HG03460 (cell line): ENCODE measurements around the gene ARHGEF28.

ENCODE experiments used
- ATAC-seq: cut with Tn5 transposase; IDR thresholded peaks from one replicate; pipeline ENCODE4 v1.9.1; 2021; ENCODE audit not compliant: unreplicated experiment

The ARHGEF28 gene

GRCh38 chr5:73623060-73623459, 2.9 kb upstream of the ARHGEF28 start:
- no peak for ATAC-seq

- ATAC-seq, result no peak
These were observed 2.0 kb upstream of the ARHGEF28 start for GRCh38 chr5:73623901-73624404.

DNA sequence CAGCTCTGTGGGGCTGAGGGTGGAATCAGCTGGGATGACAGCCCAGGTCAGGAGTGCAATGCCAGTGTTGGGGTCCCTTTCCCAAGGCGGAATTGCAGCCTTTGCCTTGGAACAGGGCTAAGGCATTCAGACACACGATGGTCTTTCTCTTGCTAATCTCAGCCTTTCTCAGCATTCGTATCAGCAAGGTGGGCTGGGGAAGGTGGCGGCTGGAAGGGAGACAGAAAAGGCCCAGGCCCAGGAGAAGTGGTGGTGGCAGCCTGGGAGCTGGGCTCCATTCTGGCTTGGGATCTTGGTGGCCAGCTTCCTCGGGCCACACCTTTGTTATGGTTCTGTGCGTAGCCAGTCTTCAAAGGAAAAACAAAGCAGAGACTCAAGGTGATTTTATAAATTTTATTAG, 1.1 kb upstream of the ARHGEF28 start:
- ATAC-seq, result no peak

DNA sequence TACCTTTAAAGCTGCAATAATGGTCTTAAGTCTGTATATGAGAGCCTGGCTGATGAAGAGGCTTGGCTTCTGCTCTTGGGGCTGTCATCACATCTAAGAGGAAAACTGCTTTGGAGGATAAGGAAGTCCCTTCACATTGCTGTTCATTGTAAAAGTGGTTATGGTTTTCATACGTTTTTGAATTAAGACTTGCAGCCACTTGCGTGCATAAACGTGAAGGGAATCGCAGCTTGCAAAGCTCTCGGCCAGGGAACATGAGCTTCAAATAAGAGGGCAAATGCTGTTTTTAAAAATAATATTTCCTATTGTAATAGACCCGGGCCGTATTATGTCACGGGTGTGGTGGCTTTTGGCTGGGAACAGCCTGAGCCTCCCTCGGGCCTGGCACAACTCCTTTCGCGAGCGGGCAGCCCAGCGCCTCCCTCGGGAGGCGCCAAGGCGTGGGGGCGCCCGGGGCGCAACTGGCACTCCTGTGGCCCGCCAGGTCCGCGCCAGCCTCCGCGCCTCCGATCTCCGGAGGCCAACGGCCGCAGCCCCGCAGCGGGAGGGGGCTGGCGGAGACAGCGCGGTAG, 538 bp upstream of the ARHGEF28 start:
- ATAC-seq, result no peak

DNA sequence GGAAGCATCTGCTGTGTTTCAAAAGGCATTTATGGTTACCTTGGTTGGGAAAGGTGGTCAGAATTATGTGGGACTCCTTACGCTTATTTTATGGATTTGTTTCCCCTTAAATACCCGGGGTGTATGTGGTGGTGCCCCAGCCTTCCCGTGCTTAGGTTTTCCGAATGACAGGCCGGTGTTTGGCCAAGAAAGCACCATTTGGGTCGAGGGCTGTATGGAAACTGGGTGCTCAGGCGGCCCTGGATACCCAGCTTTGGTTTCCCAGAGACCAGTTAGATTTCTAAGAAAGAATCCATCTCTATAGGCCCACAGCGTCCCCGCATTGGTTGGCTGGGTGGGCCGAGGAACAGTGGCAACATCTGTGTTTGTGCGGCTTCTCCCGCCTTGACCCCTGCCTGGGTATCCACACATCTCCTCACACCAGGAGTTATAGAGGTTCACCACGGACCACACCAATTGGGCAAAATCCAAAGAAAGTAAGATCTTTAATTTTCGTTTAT, 868 bp downstream of the ARHGEF28 start:
- no peak for ATAC-seq

- no peak for ATAC-seq
These were observed 3.5 kb downstream of the ARHGEF28 start for GRCh38 chr5:73629456-73629855.

DNA sequence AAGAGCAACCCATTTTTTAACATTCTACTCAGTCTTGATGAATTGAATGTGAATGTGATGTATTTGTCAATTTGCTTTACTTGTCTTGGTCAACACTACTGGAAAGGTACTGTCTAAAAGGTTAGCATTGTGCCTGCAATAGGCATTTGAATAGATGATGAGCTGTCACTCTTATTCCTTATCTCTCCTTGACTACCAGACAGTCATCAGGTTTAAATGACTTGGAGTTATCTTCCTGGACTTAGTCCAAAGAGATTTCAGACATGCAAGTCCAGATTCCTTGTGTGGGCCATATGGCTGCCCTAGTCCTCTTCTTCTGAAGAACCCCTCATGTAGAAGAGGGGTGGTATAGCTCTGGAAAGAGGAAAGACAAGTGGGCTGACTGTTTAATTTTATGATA, 4.8 kb downstream of the ARHGEF28 start:
- no peak for ATAC-seq

DNA sequence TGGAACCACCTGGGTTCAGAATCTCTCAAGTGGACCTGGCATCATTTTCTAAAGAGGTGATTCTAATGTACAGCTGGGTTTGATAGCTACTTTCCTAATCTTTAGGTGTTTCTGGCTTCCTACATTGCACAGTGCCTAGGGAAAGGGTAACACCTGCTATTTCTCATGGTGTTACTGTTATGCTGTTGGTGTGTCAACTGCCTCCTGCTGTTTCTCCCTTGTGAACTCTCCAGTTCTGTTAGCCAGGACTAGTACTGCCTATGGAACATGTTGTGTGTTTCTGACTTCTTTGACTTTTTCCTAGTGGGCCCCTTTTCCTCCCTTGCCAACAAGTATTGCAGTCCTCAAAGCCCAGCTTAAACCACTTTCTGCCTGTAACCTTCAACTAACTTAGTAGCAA, 5.5 kb downstream of the ARHGEF28 start:
- no peak for ATAC-seq

DNA sequence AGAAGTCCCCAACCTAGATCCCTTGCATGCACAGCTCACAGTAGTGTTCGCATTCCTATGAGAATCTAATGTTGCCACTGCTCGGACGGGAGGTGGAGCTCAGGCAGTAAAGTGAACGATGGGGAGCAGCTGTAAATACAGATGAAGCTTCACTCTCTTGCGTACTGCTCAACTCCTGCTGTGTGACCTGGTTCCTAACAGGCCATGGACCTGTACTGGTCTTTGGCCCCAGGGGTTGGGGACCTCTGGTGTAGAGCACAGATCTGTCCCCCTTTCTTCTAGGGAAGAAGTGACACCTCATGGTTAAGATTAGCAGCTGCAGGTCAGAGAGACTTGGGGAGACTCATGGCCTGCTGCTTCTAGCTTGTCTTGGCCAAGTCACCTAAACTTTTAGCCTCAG, 7.1 kb downstream of the ARHGEF28 start:
- ATAC-seq, result no peak

DNA sequence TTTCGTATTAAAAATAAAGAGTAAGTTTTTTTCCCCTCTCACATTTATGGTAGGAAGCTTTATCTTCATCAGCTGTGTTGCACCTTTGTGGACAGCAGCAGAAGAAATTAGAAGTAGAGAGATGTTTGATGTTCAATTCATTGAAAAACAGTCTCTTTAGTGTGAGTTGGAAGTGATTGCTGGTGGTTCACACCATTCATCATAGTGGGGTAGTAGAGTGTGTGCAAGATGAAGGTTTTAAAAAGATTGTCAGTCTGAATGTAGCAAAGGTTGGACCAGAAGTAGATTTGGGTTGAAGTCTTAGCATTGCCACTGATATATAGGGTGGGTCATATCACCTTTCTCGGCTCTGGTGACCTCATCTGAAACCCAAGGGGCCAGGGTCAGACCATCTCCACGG, 10.4 kb downstream of the ARHGEF28 start:
- no peak for ATAC-seq

DNA sequence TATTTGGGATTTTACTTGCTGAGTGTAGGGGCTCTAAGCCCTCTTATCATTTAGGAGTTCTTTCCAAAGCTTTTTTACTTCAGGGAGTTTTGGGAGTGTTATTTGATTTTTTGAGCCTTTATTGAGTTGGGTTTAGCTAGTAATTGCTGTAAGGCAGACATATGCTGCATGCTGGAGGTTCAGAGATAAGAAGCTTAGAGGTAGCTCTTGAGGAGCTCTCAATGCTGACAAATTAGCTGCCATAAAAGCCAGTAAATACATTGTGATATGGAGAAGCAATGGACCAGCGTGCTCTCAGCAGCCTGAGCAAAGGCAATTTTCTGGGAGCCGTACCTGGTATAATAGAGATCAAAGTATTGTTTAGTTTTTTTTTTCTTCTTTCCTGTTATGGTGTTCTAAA, 11.6 kb downstream of the ARHGEF28 start:
- ATAC-seq, result no peak

- no peak for ATAC-seq
These were observed 12.5 kb downstream of the ARHGEF28 start for GRCh38 chr5:73638344-73639095.

- no peak for ATAC-seq
These were observed 14.9 kb downstream of the ARHGEF28 start for GRCh38 chr5:73640861-73641320.

GRCh38 chr5:73641811-73642210, 15.8 kb downstream of the ARHGEF28 start:
- no peak for ATAC-seq

DNA sequence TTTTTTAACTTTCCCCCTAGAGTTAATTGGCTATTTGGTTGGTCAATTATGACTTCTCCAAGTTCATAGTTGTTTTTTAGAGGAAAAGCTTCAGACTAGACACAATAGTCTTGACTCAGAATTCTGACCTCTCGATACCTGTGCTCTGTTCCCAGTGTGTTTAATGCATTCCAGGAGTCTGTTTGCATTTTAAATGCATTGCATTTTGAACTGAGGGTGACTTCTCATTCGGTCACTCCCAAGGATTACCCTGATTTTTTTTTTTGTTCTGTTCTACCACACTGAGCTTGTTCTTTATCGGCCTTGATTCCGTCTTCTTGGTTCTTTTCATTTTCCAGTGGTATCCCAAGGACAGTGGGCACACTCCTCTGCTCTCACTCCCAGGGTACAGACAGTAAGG, 16.3 kb downstream of the ARHGEF28 start:
- ATAC-seq, result no peak

- no peak for ATAC-seq
These were observed 18.5 kb downstream of the ARHGEF28 start for GRCh38 chr5:73644385-73644963.

DNA sequence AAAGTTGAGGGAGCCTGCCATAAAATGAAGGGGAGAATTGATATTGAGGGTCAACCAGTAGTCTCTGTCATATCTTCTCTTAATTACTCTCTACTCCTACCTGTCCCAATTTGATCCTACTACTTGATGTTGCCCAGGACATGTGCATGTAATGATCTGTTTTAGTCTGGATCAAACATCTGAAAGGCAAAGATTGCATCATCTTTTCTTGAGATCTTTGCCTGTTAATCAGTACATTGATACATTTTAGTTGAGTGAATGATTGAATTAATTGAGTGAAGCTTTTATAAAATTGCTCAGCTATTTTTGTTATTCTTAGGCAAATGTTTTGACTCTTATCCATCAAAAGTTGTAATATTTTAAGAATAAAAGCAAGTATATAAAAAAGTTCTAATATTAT, 21.7 kb downstream of the ARHGEF28 start:
- ATAC-seq, result no peak

- no peak for ATAC-seq
These were observed 22.5 kb downstream of the ARHGEF28 start for GRCh38 chr5:73648515-73648914.

DNA sequence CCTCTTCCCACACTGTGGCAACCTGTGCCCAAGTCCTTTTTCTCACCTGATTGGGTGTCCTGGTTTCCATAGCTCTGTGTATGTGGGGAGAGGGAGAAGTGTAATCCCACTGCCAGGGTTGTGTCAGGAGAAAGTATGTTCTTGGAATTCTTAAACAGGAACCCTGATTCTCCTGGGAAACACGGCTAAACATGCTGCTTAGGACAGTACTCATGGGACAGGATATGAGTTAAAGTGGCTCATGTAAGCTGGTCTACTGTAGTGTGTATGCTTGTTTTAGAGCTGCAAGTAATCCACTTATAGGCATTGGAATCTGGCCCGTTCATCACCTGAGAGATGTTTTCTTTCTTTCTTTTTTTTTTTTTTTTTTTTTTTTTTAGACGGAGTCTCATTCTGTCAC, 23.9 kb downstream of the ARHGEF28 start:
- ATAC-seq, result no peak

- ATAC-seq, result no peak
These were observed 26.4 kb downstream of the ARHGEF28 start for GRCh38 chr5:73652391-73652790.

DNA sequence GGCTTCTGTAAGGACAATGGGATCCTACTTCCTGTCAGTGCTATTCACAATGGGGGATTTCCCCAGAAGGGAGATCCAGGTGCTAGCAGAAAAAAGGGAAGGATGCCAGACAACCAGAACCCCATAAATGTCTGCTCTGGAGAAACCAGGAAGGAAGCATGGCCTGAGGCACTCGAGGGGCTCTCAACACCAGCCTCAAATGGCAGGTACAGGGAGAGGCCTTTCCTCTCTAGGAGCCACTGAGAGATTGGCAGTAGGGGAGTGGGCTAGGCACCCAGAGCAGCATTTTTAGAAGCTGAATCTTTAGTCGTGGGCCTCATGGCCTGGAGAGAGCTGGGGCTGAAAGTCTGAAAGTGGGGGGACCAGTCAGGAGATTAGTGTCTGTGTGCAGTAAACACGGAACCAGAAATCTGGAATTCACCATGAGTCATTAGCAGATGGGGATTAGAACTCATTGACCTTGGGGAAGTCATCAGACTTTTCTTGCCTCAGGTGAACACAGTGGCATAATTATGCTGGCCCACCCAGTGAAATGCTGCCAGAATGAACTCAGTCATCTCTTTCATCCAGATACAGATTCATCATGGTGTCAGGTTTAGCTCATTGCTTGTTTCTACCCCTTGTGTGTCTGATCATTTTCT, 28.3 kb downstream of the ARHGEF28 start:
- peak; percentile 62 for ATAC-seq
